GM19238 (cell line): ENCODE data around the gene FZD8.

Experiments
- DNase-seq: peaks from one replicate; pipeline ENCODE4 v3.0.0; 2011; ENCODE audit warnings: low spot score; ENCODE audit not compliant: insufficient read length

Gene FZD8

DNA sequence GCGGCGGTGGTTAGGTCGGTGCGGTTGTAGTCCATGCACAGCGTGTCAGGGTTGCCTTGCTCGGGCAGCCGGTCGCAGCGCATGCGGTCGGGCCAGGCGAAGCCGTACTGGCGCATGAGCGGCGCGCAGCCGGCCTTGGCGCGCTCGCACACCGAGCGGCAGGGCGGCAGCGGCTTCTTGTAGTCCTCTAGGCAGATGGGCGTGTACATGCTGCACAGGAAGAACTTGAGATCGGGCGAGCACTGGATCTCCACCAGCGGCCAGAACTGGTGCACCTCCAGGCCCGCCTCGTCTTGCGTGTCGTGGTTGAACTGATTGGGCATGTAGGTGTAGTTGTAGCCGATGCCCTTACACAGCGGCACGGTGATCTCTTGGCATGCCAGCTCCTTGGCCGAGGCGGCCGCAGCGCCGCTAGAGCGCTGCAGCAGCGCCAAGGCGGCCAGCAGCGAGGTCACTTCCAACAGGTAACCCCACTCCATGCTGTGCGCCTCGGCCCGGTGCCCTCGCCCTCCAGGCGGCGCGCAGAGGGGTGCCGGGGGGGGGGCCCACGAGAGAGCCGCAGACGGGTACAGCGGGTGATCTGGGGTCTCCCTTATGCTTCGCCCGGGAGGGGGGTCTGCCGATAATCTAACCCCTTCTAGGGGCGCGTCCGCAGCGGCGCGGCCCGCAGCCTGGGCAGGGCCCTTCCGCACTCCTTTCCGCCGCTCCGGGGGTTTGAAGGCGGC is 983 bp downstream of the FZD8 start:
- peak; percentile 26 for DNase-seq

DNA sequence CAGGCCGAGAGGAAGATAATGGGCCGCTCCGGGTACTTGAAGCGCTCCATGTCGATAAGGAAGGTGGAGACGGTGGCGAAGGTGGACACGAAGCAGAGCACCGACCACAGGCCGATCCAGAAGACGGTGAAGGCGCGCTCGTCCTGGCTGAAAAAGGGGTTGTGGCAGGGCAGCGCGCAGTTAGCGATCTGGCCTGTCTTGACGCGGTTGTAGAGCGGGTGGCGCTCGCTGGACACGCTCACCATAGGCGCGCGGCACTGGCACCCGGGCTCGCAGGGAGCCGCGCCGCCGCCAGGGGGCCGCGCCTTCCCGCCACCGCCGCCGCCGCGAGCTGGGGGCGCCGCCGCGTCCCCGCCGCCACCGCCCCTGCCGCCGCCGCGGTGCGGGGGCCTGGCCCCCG is 1.6 kb downstream of the FZD8 start:
- peak; percentile 51 for DNase-seq

DNA sequence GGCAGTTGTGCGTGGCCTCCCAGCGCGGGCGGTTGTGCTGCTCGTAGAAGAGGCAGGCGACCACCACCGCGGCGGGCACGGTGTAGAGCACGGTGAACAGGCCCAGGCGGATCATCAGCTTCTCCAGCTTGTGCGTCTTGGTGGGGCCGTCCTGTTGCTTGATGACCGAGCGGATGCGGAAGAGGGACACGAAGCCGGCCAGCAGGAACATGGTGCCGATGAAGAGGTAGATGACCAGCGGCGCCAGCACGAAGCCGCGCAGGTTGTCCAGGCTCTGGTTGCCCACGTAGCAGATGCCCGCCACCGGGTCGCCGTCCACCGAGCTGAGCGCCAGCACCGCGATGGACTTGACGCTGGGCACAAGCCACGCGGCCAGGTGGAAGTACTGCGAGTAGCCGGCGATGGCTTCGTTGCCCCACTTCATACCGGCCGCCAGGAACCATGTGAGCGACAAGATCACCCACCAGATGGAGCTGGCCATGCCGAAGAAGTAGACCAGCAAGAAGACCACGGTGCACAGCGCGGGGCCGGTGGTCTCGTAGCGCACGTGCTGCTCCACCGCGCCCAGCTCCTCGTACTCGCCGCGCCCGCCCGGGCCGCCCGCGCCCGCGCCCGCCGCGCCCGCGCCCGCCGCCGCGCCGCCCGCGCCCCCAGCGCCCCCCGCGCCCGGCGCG is 2.2 kb downstream of the FZD8 start:
- DNase-seq: no peak

DNA sequence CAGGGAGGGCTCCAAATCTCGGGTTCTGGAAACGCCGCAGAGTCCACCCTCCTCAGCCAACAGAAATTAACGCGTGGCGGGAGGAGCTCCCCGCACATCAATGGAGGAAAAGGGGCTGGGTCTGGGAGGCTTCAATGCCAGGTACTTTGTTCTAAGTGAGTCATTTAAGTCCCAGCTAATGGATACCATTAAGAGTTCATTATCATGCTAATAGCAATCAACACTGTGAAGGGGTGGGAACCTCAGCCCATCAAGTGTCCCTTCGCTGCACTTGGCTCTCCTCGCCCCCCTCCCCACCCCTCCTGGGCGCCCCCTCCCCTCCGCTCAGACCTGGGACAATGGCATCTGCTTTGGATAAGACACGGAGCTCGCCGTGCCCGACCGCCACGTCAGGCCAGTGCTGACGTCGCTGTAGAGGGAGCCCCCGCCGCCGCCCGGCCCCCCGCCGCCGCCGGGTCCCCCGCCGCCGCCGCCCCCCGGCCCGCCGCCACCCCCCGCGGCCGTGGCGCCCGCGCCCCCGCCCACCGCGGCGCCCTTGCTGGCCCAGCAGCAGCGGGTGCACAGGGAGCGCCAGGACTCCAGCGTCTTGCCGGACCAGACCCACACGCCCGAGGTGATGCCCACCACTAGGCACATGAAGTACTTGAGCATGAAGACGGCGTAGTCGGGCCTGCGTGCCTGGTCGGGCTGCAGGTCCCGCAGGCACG is 2.9 kb downstream of the FZD8 start:
- DNase-seq: no peak

DNA sequence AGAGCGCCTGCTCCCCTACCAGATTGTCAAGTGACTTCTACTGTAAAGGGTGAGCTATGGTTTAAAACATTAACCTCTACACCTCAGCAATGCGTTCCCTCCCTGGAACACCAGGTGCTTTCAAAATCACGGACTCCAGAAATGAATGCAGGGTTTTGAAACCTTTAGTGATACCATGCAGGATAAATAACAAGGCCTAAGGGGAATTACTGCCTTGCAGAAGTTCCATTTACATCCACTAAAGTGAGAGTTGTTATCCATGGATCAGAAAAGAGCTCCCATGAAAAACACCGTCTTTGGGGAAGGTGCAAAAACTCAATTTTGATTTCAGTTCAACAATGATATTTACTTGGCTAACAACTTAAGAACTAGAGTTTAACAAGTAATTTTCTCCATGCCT is 4.0 kb downstream of the FZD8 start:
- DNase-seq: no peak

DNA sequence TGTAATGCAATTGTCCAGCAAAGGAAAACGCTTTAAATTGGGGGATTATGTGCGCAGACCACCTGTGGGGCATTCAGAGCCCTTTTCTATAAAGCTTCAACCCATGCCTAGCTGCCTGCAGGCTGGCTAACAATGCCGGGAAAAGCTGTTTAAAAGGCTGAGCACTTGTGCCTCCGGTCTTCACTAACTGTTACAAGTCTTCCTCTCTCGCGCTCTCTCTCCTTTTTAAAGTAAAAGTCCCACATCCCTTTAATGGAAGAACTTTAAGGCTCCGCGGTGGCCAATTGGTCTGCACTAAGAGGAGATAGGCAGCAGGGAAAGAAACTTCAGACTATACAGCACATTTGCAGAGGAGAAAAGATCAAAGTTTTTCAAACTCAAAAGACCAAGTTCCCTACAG is 4.6 kb downstream of the FZD8 start:
- DNase-seq: no peak

DNA sequence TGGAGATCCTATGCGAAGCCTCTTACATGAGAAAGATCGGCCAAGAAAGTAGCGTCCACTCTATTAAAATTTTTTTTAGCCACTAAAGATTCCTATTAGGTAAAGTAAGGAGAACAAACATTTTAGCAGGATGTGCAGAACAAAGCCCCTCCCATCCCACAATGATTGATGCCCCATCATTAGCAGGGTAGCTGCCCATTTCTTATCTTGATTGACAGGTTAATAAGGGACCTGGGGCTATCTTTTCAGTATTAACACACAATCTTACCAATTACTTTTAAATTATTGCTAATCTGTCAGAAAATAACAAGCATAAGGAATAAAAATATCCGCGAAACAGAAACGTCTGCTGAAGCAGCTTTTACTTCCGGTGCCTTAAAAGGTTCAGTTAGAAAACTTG is 5.1 kb downstream of the FZD8 start:
- DNase-seq: no peak

DNA sequence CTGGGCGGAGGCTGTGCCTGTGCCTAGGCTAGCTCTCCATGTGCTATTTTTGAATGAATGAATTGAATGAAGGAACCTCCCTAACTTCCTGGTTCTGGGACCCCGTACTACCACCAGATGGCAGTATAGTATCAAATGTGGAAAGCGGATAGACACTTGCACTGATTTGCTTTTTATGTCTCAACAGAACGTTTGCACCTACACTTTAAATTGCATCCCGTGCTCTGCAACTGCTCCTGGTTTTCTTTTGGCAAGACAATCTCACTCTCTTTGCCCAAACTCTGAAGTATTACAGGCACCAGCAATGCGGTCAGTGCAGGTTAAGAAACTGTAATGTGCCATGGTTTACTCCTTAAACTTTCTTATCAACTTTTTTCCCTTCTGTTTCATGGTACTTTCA is 6.5 kb downstream of the FZD8 start:
- no peak for DNase-seq

DNA sequence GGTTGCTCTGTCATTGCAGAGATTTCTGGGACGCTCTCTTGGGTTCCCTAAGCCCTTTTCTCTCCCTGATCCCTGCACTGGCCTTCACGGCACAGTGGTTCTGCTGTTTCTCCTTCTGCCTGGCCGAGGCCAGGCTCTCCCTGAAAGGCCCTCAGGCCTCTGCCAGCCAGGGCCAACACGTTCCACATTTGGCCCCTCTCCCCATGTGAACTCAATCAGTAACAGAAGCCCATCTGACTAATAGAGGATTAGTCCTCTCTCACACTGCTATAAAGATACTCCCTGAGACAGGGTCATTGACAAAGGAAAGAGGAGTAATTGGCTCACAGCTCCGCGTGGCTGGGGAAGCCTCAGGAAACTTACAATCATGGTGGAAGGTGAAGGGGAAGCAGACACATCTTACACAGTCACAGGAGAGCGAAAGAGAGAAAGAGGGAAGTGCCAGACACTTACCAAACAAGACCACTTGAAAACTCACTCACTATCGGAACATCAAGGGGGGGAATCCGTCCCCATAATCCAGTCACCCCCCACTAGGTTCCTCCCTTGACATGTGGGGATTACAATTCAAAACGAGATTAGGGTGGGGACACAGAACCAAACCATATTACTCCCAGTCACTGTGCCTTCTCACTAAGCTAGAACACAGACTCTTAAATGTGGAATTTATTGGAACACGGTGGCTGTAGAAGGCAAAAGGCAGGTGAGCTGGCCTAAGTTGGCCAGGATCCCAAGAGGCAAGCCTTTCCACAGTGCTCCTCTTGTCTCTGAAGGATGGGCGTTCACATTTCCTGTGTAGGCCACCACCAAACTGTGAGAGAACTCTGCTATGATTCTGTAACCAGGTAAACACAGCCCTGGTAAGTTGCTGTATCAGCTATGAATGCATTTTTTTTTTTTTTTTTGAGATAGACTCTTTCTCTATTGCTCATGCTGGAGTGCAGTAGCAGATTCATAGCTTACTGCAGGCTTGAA is 8.8 kb downstream of the FZD8 start:
- DNase-seq: no peak

DNA sequence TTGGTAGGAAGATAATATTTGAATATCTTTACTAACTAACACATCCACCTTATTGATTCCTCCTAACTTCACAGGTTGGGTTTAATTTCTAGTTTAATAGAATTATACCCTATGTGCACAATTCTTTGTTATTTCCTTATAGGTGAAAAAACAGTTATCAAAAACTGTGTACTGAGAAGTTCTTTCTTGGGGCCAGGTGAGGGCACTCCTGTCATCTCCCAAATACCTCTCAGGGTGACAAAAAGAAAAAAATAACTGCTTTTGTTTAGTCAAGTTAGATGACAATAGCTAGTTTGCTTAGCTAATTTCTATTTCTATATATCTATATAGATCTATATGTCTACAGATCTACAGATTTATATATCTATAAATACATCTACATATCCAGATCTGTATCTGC is 10.1 kb downstream of the FZD8 start:
- no peak for DNase-seq

DNA sequence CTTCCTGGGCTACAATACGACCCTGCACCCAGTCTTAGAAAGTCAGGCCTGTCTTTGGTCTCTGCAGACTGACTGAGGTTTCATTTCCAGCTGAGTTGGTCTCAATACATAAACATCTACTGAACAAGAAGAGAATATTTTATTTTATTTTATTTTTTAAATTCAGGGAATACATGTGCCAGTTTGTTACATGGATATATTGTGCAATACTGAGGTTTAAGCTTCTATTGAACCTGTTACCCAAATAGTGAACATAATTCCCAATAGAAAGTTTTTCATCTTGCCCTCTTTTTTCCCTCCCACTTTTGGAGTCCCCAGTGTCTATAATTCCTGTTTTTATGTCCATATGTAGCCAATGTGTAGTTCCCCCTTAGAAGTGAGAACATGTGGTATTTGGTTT is 10.7 kb downstream of the FZD8 start:
- no peak for DNase-seq

DNA sequence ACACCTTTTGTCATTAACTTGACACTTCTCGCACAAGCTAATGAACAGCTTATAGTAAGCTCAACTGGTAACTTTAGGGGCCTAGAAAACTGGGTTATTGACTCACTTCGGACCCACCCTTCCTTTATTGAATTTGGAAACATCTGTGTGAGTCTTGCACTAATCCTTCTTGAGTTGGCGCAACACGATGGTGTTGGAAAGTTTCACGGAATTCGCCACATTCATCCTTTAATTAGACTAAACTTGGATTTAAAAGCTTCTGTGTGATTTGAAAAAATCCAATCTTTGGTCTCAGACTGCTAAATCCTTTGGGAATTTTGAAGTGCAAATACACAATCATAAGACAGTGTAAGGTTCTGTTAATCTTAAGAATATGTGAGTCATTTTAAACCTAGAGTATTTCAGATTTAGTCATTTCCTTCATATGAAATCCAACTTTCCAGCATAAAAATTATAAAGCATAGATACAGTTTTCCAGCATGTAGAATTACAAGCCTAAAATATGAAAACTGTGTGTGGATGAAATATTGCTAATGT is 15.1 kb downstream of the FZD8 start:
- no peak for DNase-seq

DNA sequence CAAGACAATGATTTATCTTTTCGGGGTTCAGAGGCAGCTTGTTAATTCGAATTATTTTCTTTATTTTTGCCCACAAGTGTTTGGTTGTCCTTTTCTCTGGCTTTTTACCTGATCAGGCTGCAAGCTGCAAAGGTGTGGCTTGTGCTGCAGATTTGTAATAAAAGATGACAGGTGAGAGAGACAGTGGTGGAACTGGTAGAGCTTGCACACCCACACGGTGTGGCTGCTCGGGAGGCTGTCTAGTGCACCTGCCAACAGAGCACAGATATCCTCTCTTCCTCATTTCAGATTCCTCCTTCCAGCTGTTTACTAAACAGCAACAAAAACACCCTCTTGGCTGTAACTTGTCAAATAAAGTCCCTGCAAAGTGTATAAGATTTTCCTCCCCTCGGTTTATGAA is 27.8 kb downstream of the FZD8 start:
- no peak for DNase-seq

DNA sequence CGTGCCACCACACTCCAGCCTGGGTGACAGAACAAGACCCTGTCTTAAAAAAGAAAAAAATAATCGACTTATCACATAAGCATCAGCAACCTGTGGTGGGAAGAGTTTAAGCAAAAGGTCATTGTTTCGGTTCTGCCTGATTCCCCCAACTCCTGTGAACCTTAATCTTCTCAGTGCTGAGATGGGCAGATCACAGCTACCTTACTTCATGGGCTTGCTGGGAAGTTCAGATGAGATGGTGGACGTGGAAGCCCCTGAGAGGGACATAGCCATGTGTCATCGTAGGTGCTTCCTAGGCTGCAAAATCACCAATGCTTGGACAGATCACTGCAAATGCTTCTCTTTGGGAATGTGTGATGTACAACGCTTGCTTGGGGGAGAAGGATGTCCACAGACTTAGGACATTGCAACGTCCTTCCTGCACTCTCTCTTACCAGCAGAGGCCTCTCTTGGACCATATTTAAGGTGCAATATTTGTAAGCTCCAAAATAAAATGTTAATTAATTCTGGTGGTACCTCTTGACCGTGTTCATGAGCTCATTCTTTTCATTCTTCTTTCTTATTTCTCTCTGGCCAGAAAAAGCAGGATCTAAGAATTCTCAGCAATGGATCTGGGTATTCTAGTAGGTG is 28.4 kb downstream of the FZD8 start:
- no peak for DNase-seq

DNA sequence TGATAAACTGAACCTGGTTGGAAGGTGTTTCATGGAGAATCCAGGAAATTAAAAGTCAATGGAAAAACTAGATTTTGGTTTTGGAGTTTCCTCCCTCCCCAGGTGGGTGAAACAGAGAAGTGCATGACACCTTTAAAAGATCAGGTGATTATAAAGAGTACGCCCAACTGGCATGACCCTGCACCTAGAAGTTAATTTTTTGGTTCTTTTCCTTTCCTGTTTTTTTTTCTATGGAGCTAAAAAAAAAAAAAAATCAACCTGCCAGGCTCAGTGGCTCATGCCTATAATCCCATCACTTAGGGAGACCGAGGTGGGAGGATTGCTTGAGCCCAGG is 29.0 kb downstream of the FZD8 start:
- DNase-seq: no peak

DNA sequence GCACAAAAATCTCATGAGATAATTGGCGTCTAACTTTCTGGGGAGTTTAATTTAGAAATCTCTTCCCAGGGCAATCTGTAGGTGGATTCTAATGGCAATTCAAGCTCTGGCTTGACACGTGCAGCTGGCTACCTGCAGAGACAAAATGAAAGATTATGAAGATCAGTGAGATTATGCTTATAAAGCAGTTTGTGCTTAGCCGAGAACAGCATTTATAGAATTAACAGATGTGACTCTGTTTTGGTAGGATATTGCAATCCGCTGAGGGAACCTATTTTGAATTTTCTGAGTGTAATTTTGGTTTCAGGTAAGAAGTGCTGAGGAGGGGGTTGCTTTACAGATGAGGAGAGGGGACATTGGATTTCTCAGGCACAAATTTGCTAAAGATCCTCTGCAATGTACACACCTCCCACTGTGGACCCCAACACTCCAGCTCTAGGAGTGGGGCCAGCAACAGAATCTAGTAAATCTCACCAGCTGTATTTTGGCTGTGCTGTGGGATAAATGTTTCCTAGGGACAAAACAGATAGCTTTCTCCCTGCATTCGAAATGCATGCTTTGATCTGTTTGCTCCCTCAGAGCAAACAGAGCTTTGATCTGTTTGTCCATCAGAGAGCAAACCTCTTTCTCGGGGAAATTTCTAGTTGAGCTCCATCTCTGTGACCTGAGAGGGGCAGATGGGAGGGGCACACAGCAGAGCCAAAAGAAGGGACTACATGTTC is 29.6 kb downstream of the FZD8 start:
- DNase-seq: no peak

DNA sequence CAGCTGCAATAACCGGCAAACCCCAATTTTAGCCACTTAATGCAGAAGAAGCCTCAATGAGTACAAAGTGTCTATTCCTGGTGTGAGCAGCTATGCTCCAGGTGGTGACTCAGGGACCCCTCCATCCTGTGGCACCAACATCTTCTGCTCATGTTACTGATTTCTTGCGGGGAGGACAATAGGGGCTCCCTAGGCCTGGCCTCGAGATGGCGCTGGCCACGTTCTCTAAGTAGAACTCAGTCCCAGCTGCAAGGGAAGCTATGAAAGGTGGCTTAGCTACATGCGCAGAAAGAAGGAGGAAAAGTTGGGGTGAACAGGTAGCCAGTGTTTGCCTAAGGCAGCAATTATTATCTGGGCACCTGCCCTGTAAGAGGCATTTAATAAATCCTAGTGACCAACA is 30.3 kb downstream of the FZD8 start:
- no peak for DNase-seq

DNA sequence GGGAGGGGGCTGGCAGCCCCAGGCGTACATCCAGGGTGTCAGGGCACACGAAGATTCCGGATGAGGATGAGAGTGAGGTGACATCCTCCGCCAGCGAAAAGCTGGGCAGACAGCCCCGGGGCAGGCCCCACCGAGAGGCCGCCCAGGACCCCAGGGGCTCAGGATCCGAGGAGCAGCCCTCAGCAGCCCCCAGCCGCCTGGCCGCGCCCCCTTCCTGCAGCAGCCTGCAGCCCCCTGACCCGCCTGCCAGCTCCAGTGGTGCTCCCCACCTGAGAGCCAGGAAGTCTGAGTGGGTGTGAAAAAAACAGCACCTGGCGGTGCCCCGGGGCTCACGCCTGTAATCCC is 33.8 kb downstream of the FZD8 start:
- no peak for DNase-seq

DNA sequence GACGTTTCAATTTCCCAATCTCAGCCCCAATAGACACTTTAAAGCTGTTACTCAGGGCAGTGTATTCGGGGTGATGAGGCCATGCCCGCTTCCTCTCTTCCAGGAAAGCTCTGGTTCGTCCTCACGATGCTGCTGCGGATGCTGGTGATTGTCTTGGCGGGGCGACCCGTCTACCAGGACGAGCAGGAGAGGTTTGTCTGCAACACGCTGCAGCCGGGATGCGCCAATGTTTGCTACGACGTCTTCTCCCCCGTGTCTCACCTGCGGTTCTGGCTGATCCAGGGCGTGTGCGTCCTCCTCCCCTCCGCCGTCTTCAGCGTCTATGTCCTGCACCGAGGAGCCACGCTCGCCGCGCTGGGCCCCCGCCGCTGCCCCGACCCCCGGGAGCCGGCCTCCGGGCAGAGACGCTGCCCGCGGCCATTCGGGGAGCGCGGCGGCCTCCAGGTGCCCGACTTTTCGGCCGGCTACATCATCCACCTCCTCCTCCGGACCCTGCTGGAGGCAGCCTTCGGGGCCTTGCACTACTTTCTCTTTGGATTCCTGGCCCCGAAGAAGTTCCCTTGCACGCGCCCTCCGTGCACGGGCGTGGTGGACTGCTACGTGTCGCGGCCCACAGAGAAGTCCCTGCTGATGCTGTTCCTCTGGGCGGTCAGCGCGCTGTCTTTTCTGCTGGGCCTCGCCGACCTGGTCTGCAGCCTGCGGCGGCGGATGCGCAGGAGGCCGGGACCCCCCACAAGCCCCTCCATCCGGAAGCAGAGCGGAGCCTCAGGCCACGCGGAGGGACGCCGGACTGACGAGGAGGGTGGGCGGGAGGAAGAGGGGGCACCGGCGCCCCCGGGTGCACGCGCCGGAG is 34.4 kb downstream of the FZD8 start:
- no peak for DNase-seq
